GF-D8 (cell line): ENCODE data around the gene TFG.
"Not testable (repeated sequence)": the region's sequence is repeated elsewhere in the genome, so short reads cannot be mapped to it uniquely, and the experiment has no call there.

Source experiments
- DNase-seq: peaks from one replicate; lab custom pipeline; 2025; lab: John Stamatoyannopoulos, UW

TFG gene

GRCh38 chr3:100708989-100709841, at the start of gene TFG:
Gene TFG (plus strand): TSS chr3:100709494. CDS start chr3:100713686, 4,192 bp downstream.
- DNase-seq = peak; percentile 95

GRCh38 chr3:100661294-100661693, 48.0 kb upstream of the TFG start:
- not testable (repeated sequence) for DNase-seq

- DNase-seq = no peak
Measured at GRCh38 chr3:100662113-100662823, 47.0 kb upstream of the TFG start.

GRCh38 chr3:100665230-100665629, 44.1 kb upstream of the TFG start:
- no peak for DNase-seq

GRCh38 chr3:100666699-100667098, 42.6 kb upstream of the TFG start:
- not testable (repeated sequence) for DNase-seq

GRCh38 chr3:100667316-100667715, 42.0 kb upstream of the TFG start:
- not testable (repeated sequence) for DNase-seq

GRCh38 chr3:100670995-100671394, 38.3 kb upstream of the TFG start:
- DNase-seq = not testable (repeated sequence)

- no peak for DNase-seq
Measured at GRCh38 chr3:100681496-100681895, 27.8 kb upstream of the TFG start.

- no peak for DNase-seq
Measured at GRCh38 chr3:100682056-100682853, 27.0 kb upstream of the TFG start.

- DNase-seq = no peak
Measured at GRCh38 chr3:100682854-100683760, 26.2 kb upstream of the TFG start.

- no peak for DNase-seq
Measured at GRCh38 chr3:100693225-100693624, 16.1 kb upstream of the TFG start.

- no peak for DNase-seq
Measured at GRCh38 chr3:100695696-100696095, 13.6 kb upstream of the TFG start.

GRCh38 chr3:100696161-100696560, 13.1 kb upstream of the TFG start:
- no peak for DNase-seq

GRCh38 chr3:100697172-100697571, 12.1 kb upstream of the TFG start:
- no peak for DNase-seq

GRCh38 chr3:100697723-100698285, 11.5 kb upstream of the TFG start:
- DNase-seq = no peak

GRCh38 chr3:100698736-100699135, 10.6 kb upstream of the TFG start:
- DNase-seq = no peak

- DNase-seq = no peak
Measured at GRCh38 chr3:100700708-100701107, 8.6 kb upstream of the TFG start.

- no peak for DNase-seq
Measured at GRCh38 chr3:100702082-100702979, 7.0 kb upstream of the TFG start.

GRCh38 chr3:100702980-100703345, 6.3 kb upstream of the TFG start:
- DNase-seq = no peak

GRCh38 chr3:100703865-100704264, 5.4 kb upstream of the TFG start:
- no peak for DNase-seq
